WERI-Rb-1 (cell line): ENCODE measurements around the gene TGFB2.
A peak's percentile ranks its signal among the peaks of the same experiment; 100 is the strongest.

Source experiments
- DNase-seq: peaks from one replicate; pipeline ENCODE4 v3.0.0-alpha.2; 2020
- H3K27ac ChIP-seq: fragments of 250-450 bp; sonication (Bioruptor Pico); 2 replicates; pipeline ENCODE4 v1.5.1; 2020; ENCODE audit warnings: mild to moderate bottlenecking, moderate library complexity
- H3K27me3 ChIP-seq: fragments of 250-450 bp; sonication (Bioruptor Pico); 2 replicates; pipeline ENCODE4 v1.5.1; 2021; ENCODE audit warnings: mild to moderate bottlenecking, low read depth, moderate library complexity; ENCODE audit not compliant: insufficient read depth, severe bottlenecking
- H3K36me3 ChIP-seq: fragments of 250-450 bp; sonication (Bioruptor Pico); 2 replicates; pipeline ENCODE4 v1.5.1; 2020; ENCODE audit warnings: mild to moderate bottlenecking, moderate library complexity
- H3K4me3 ChIP-seq: 2 replicates; pipeline ENCODE4 v1.5.1; 2011; ENCODE audit warnings: low read depth, mild to moderate bottlenecking, control low read depth, low read length
- H3K9me3 ChIP-seq: fragments of 250-450 bp; sonication (Bioruptor Pico); 2 replicates; pipeline ENCODE4 v1.5.1; 2021; ENCODE audit warnings: mild to moderate bottlenecking, moderate library complexity; ENCODE audit not compliant: severe bottlenecking
- CTCF ChIP-seq: IDR thresholded peaks from 2 replicates; pipeline ENCODE4 v1.5.1; 2011; ENCODE audit warnings: low read depth, mild to moderate bottlenecking, control low read depth, inconsistent platforms, low read length

Gene TGFB2

GRCh38 chr1:218350035-218350525 lies 4.9 kb downstream of the TGFB2 start:
- DNase-seq, result no peak
- Histone ChIP-seq H3K9me3 (no peaks in the 10 kb centered on the region), H3K36me3 (no peaks in the 10 kb centered on the region), H3K4me3 (no peak overlapping the region), H3K27ac (no peak overlapping the region), H3K27me3 (no peaks in the 10 kb centered on the region)
- no peak for TF ChIP-seq CTCF

- TF ChIP-seq CTCF, result no peak
- Histone ChIP-seq H3K9me3 (no peaks in the 10 kb centered on the region), H3K27me3 (no peaks in the 10 kb centered on the region), H3K27ac (no peak overlapping the region), H3K36me3 (no peaks in the 10 kb centered on the region), H3K4me3 (no peak overlapping the region)
- no peak for DNase-seq
These were observed 5.7 kb downstream of the TGFB2 start for GRCh38 chr1:218350801-218351266.

- no peak for DNase-seq
- peak; percentile 31; the same call in 1 of the 2 replicates for TF ChIP-seq CTCF
- H3K9me3 ChIP-seq, result no peaks in the 10 kb centered on the region
- no peak overlapping the region for H3K4me3 ChIP-seq
- no peak overlapping the region for H3K27ac ChIP-seq
- H3K27me3 ChIP-seq, result no peaks in the 10 kb centered on the region
- no peaks in the 10 kb centered on the region for H3K36me3 ChIP-seq
These were observed 6.4 kb downstream of the TGFB2 start for GRCh38 chr1:218351391-218352074.

- no peak overlapping the region for H3K4me3 ChIP-seq
- H3K27me3 ChIP-seq, result no peaks in the 10 kb centered on the region
- H3K36me3 ChIP-seq, result no peaks in the 10 kb centered on the region
- DNase-seq, result no peak
- no peak for TF ChIP-seq CTCF
- no peak overlapping the region for H3K27ac ChIP-seq
- H3K9me3 ChIP-seq, result no peaks in the 10 kb centered on the region
These were observed 6.9 kb downstream of the TGFB2 start for GRCh38 chr1:218352075-218352438.

- Histone ChIP-seq H3K36me3 (no peaks in the 10 kb centered on the region), H3K4me3 (no peak overlapping the region), H3K9me3 (no peaks in the 10 kb centered on the region), H3K27me3 (no peaks in the 10 kb centered on the region), H3K27ac (no peak overlapping the region)
- TF ChIP-seq CTCF, result no peak
- DNase-seq, result no peak
These were observed 8.5 kb downstream of the TGFB2 start for GRCh38 chr1:218353656-218354055.

- H3K9me3 ChIP-seq, result no peaks in the 10 kb centered on the region
- no peaks in the 10 kb centered on the region for H3K27me3 ChIP-seq
- no peak overlapping the region for H3K27ac ChIP-seq
- DNase-seq, result no peak
- H3K36me3 ChIP-seq, result no peaks in the 10 kb centered on the region
- TF ChIP-seq CTCF, result no peak
- H3K4me3 ChIP-seq, result no peak overlapping the region
These were observed 10.1 kb downstream of the TGFB2 start for GRCh38 chr1:218355278-218355677.
